Measurements from ENCODE around the gene KLHL15. TPM values are rescaled to one million over a fixed set of nuclear protein-coding genes. Genes with fewer than 3 reads are reported as not detected.

Gene KLHL15
- total and polyA plus RNA-seq, 2 experiments from 2014 or later, result 13.2 to 52.6 TPM

DNA sequence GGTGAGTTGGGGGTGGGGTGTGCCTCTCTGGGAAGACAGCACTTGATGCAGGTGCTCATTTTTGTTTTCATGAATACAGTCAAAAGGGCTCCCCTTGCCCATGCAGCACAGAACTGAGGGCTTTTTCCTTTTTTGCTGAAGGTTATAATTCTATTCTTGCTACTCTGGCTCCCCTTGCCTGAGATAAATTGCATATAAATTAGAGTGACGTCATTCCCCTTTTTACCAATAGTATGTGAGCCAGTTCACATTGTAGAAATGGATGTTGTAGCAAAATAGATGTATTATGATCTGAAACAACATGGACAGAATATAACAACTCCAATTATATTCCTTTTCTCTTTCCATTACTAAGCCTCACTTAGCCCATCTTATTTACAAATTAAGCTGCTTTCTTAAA lies 90.8 kb downstream of the KLHL15 start:
- Histone ChIP-seq H3K79me2 (no peaks in the 10 kb centered on the region), H4K20me1 (ENCODE audit: insufficient read depth, poor library complexity, severe bottlenecking) (no peaks in the 10 kb centered on the region), H3K4me2 (no peak overlapping the region), H3K36me3 (replicated peaks; ENCODE audit: insufficient read depth, low read depth) (no peaks in the 10 kb centered on the region), H2AFZ (no peak overlapping the region), H3K9me2 (replicated peaks; ENCODE audit: insufficient read depth) (no peaks in the 10 kb centered on the region), H3K27ac (no peak overlapping the region), H3K4me1 (ENCODE audit: insufficient read depth) (no peaks in the 10 kb centered on the region), H3K9me3 (ENCODE audit: low read depth) (no peaks in the 10 kb centered on the region), H3K27me3 (no peaks in the 10 kb centered on the region), H3K4me3 (no peak overlapping the region)
- 50% methylated on average over 1 of the region's 1 CpG for WGBS (ENCODE audit: low lambda C conversion rate, missing lambda C conversion rate)
- no peak for TF ChIP-seq EZH2phosphoT487 (IDR thresholded peaks at IDR 0.05; ENCODE audit: low read depth, severe bottlenecking, unreplicated experiment)
- DNase-seq (ENCODE audit: low spot score), result no peak

DNA sequence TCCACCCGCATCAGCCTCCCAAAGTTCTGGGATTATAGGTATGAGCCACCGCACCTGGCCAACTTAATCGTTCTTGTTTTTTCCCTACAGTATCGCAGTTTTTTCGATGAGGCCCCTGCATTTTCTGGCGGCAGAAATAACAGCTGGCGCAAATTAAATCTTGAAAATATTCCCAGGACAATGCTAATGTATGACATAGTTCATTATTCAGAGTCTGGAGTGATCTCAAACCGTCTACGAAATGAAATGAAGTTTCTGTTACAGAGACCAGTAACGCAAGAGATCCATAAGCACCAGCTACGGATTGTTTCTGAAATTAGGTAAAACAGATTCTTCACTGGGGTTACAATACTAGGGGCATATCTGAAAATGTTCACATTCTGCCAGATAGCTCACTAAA lies 91.9 kb downstream of the KLHL15 start:
- Histone ChIP-seq H2AFZ (no peak overlapping the region), H3K9me2 (replicated peaks; ENCODE audit: insufficient read depth) (no peaks in the 10 kb centered on the region), H3K4me3 (no peak overlapping the region), H3K27me3 (no peaks in the 10 kb centered on the region), H3K9me3 (ENCODE audit: low read depth) (no peaks in the 10 kb centered on the region), H3K4me2 (no peak overlapping the region), H3K4me1 (ENCODE audit: insufficient read depth) (no peaks in the 10 kb centered on the region), H3K36me3 (replicated peaks; ENCODE audit: insufficient read depth, low read depth) (no peaks in the 10 kb centered on the region), H3K27ac (no peak overlapping the region), H4K20me1 (ENCODE audit: insufficient read depth, poor library complexity, severe bottlenecking) (no peaks in the 10 kb centered on the region), H3K79me2 (no peaks in the 10 kb centered on the region)
- WGBS (ENCODE audit: low lambda C conversion rate, missing lambda C conversion rate), result 94% methylated on average over 11 of the region's 11 CpGs
- DNase-seq (ENCODE audit: low spot score), result no peak
- TF ChIP-seq, protein P1, sequence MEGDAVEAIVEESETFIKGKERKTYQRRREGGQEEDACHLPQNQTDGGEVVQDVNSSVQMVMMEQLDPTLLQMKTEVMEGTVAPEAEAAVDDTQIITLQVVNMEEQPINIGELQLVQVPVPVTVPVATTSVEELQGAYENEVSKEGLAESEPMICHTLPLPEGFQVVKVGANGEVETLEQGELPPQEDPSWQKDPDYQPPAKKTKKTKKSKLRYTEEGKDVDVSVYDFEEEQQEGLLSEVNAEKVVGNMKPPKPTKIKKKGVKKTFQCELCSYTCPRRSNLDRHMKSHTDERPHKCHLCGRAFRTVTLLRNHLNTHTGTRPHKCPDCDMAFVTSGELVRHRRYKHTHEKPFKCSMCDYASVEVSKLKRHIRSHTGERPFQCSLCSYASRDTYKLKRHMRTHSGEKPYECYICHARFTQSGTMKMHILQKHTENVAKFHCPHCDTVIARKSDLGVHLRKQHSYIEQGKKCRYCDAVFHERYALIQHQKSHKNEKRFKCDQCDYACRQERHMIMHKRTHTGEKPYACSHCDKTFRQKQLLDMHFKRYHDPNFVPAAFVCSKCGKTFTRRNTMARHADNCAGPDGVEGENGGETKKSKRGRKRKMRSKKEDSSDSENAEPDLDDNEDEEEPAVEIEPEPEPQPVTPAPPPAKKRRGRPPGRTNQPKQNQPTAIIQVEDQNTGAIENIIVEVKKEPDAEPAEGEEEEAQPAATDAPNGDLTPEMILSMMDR (IDR thresholded peaks at IDR 0.05; ENCODE audit: poor library complexity), result no peak
- TF ChIP-seq EZH2phosphoT487 (IDR thresholded peaks at IDR 0.05; ENCODE audit: low read depth, severe bottlenecking, unreplicated experiment), result no peak
- TF ChIP-seq EZH2 (IDR thresholded peaks at IDR 0.05; ENCODE audit: borderline replicate concordance), result no peak

Other genes with a start within 250 kb of the KLHL15 start
- 1,753 and 1,822 TPM in 2 replicates for gene SAT1, start 244.0 kb downstream of the KLHL15 start, total RNA-seq
- 2,173 and 2,458 TPM in 2 replicates for gene SAT1, start 244.0 kb downstream of the KLHL15 start, polyA plus RNA-seq
- 21.9 and 27.0 TPM in 2 replicates for gene APOO, start 119.2 kb downstream of the KLHL15 start, total RNA-seq
- gene APOO, start 119.2 kb downstream of the KLHL15 start, polyA plus RNA-seq, result 35.3 and 45.1 TPM in 2 replicates
- 0.60 and 2.8 TPM in 2 replicates for gene CXorf58, start 119.2 kb downstream of the KLHL15 start, total RNA-seq
- 0.58 TPM in 1 of 2 replicates, not detected in the other for gene CXorf58, start 119.2 kb downstream of the KLHL15 start, polyA plus RNA-seq
- 347 and 352 TPM in 2 replicates for gene EIF2S3, start 27.8 kb upstream of the KLHL15 start, total RNA-seq
- gene EIF2S3, start 27.8 kb upstream of the KLHL15 start, polyA plus RNA-seq, result 70.4 and 77.1 TPM in 2 replicates
- 71.7 and 74.0 TPM in 2 replicates for gene ZFX, start 122.5 kb upstream of the KLHL15 start, total RNA-seq
- gene ZFX, start 122.5 kb upstream of the KLHL15 start, polyA plus RNA-seq, result 28.4 and 31.5 TPM in 2 replicates

All from hepatocyte (in vitro differentiated cells).